ENCODE data around the gene ZBTB8B. TPM values are rescaled to one million over a fixed set of nuclear protein-coding genes. Genes with fewer than 3 reads are reported as not detected.

The ZBTB8B gene
- total RNA-seq, 1 experiment from 2014 or later = 0.08 TPM

DNA sequence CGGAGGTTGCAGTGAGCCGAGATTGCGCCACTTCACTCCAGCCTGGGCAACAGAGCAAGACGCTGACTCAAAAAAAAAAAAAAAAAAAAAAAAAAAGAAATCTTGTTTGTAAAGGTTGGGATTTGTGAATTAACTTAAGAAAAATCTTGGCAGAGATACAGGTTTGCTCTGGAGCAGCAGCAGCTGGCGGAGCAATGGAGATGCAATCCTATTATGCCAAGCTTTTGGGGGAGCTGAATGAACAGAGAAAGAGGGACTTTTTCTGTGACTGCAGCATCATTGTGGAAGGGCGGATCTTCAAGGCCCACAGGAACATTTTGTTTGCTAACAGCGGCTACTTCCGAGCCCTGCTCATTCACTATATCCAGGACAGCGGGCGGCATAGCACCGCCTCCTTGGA lies 5.6 kb downstream of the ZBTB8B start:
- POLR2A ChIA-PET = no interaction called here

GRCh38 chr1:32470991-32471694 lies 6.3 kb downstream of the ZBTB8B start:
- no TSS peak for BruUV-seq (replicated peaks)
- no peak overlapping the region for H3K27ac ChIP-seq (ENCODE audit: low read length)
- ChIA-PET CTCF (interaction anchor here (0.5 kb wide), 1 partner anchor 48 kb away, joined by 4 read pairs; no protein-coding TSS in a partner anchor), POLR2A (no interaction called here)
- H3K27me3 ChIP-seq (ENCODE audit: control insufficient read depth, insufficient read depth, low read length) = peaks cover 5% of the 10 kb centered on the region
- H3K9me3 ChIP-seq (ENCODE audit: control insufficient read depth, insufficient read depth, low read depth, low read length) = no peaks in the 10 kb centered on the region
- in situ Hi-C loops (cut with HindIII; ENCODE audit: low pct_unique_long_range_greater_than_20kb, low sequenced_read_pairs) = no loop called here
- no peak overlapping the region for H3K4me3 ChIP-seq (ENCODE audit: low read depth in 2 of 2, low read length in 2 of 2)
- intact Hi-C loops (cut with micrococcal nuclease; ENCODE audit: unreplicated experiment) = no loop called here
- ATAC-seq (peak; percentile 36; the same call in 1 of the 2 replicates), DNase-seq (ENCODE audit: low read depth, low spot score) (no peak)
- TF ChIP-seq POLR2AphosphoS5 (IDR thresholded peaks at IDR 0.05; ENCODE audit: low read depth, low read length) (no peak), TCF7L2 (IDR thresholded peaks at IDR 0.05; ENCODE audit: low read depth, low read length) (no peak), REST (IDR thresholded peaks at IDR 0.05; ENCODE audit: insufficient read depth in 1 of 2, low read depth in 2 of 2, low read length in 1 of 2) (no peak), SIN3A (IDR thresholded peaks at IDR 0.05; ENCODE audit: borderline replicate concordance, insufficient read depth, low read depth, low read length) (no peak)
- TF ChIP-seq, protein P1, sequence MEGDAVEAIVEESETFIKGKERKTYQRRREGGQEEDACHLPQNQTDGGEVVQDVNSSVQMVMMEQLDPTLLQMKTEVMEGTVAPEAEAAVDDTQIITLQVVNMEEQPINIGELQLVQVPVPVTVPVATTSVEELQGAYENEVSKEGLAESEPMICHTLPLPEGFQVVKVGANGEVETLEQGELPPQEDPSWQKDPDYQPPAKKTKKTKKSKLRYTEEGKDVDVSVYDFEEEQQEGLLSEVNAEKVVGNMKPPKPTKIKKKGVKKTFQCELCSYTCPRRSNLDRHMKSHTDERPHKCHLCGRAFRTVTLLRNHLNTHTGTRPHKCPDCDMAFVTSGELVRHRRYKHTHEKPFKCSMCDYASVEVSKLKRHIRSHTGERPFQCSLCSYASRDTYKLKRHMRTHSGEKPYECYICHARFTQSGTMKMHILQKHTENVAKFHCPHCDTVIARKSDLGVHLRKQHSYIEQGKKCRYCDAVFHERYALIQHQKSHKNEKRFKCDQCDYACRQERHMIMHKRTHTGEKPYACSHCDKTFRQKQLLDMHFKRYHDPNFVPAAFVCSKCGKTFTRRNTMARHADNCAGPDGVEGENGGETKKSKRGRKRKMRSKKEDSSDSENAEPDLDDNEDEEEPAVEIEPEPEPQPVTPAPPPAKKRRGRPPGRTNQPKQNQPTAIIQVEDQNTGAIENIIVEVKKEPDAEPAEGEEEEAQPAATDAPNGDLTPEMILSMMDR (IDR thresholded peaks at IDR 0.05) = no peak
- no peaks in the 10 kb centered on the region for H3K4me1 ChIP-seq (ENCODE audit: control insufficient read depth, insufficient read depth, low read length)
- no peaks in the 10 kb centered on the region for H3K36me3 ChIP-seq (ENCODE audit: control insufficient read depth, insufficient read depth, low read length)

More for the DNA sequence above, 5.6 kb downstream of the ZBTB8B start:
- H3K27me3 ChIP-seq (ENCODE audit: control insufficient read depth, insufficient read depth, low read length) = peaks cover 9% of the 10 kb centered on the region
- no peaks in the 10 kb centered on the region for H3K4me1 ChIP-seq (ENCODE audit: control insufficient read depth, insufficient read depth, low read length)
- ATAC-seq (no peak), DNase-seq (ENCODE audit: low read depth, low spot score) (no peak)
- no peaks in the 10 kb centered on the region for H3K9me3 ChIP-seq (ENCODE audit: control insufficient read depth, insufficient read depth, low read depth, low read length)
- TF ChIP-seq SIN3A (IDR thresholded peaks at IDR 0.05; ENCODE audit: borderline replicate concordance, insufficient read depth, low read depth, low read length) (no peak), POLR2AphosphoS5 (IDR thresholded peaks at IDR 0.05; ENCODE audit: low read depth, low read length) (no peak), TCF7L2 (IDR thresholded peaks at IDR 0.05; ENCODE audit: low read depth, low read length) (no peak), REST (IDR thresholded peaks at IDR 0.05; ENCODE audit: insufficient read depth in 1 of 2, low read depth in 2 of 2, low read length in 1 of 2) (no peak)
- TF ChIP-seq, protein P1 (IDR thresholded peaks at IDR 0.05) = no peak
- BruUV-seq (replicated peaks) = no TSS peak
- CTCF ChIA-PET = no interaction called here
- no peak overlapping the region for H3K27ac ChIP-seq (ENCODE audit: low read length)
- H3K36me3 ChIP-seq (ENCODE audit: control insufficient read depth, insufficient read depth, low read length) = no peaks in the 10 kb centered on the region
- H3K4me3 ChIP-seq (ENCODE audit: low read depth in 2 of 2, low read length in 2 of 2) = no peak overlapping the region
- intact Hi-C loops (cut with micrococcal nuclease; ENCODE audit: unreplicated experiment) = no loop called here
- in situ Hi-C loops (cut with HindIII; ENCODE audit: low pct_unique_long_range_greater_than_20kb, low sequenced_read_pairs) = no loop called here

All from Panc1 (cell line).